ENCODE data around the gene CDCA7L. TPM values are rescaled to one million over a fixed set of nuclear protein-coding genes. Genes with fewer than 3 reads are reported as not detected.

Gene CDCA7L, protein sequence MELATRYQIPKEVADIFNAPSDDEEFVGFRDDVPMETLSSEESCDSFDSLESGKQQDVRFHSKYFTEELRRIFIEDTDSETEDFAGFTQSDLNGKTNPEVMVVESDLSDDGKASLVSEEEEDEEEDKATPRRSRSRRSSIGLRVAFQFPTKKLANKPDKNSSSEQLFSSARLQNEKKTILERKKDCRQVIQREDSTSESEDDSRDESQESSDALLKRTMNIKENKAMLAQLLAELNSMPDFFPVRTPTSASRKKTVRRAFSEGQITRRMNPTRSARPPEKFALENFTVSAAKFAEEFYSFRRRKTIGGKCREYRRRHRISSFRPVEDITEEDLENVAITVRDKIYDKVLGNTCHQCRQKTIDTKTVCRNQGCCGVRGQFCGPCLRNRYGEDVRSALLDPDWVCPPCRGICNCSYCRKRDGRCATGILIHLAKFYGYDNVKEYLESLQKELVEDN
- 54.8 and 83.4 TPM in 2 replicates for total RNA-seq (2014; rRNA removed; shearing (Covaris generic); ENCODE audit: low replicate concordance)

DNA sequence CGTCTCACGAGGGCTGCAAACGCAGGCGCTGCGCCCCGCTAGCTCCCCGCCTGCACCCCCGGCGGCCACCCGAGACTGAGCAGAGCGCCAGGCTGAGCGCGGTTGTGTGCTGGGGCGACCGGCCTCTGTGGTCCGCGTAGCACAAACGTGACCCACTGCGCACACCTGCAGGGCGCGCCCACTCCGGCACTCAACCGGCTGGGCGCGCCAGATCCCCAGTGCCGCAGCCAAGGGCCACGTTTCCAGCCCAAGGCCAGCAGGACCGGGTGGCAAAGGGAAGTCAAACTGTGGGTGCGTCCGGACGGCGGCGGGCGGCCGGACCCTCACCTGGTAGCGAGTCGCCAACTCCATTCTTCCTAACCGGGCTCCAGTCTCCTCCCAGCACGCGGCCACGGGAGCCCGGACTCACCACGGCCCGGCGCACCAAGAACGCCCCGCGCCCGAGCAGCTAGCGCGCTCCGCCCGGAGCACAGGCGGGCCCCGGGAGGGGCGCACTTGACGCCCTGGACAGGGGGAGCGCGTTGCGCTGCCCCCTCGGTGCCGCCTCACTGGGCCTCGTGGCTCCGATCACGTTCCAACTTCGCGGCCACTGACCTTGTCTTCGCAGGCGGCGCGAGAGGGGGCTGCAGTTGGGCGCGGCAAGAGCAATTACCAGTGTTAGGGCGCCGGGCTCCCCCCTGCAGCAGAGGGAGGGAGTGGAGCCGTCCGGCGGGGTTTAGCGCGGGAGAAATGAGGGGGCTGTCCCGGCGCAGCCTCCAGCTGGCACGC, at the start of gene CDCA7L:
CDCA7L (minus strand) TSS at position 446 of the 768 bp plus-strand sequence; CDS start at position 351, 95 bp downstream.
- peak; percentile 91 for DNase-seq (ENCODE audit: low read depth)
- in situ Hi-C loops (cut with HindIII; ENCODE audit: low pct_unique_long_range_greater_than_20kb, low sequenced_read_pairs), result no loop called here

DNA sequence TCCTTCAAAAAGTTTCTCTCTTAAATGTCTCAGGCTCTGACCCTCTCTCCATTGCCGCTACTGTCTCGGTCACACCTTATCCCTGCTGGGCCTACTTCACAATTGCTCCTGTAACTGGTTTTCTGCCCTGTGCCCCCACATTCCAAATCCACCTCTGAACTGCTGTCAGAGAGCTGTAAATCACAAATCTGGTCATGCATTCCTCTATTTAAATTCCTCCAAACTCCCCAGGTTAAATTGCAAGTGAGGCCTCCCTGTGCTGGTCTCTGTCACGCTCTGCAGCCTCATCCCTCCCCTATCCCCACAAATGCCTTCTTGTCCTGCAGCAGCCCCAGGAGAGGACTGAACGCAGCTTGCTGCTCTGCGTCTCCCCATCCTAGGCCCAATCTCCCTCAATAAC, 40.4 kb upstream of the CDCA7L start:
- no peak for DNase-seq (ENCODE audit: low read depth)
- in situ Hi-C loops (cut with HindIII; ENCODE audit: low pct_unique_long_range_greater_than_20kb, low sequenced_read_pairs), result no loop called here

DNA sequence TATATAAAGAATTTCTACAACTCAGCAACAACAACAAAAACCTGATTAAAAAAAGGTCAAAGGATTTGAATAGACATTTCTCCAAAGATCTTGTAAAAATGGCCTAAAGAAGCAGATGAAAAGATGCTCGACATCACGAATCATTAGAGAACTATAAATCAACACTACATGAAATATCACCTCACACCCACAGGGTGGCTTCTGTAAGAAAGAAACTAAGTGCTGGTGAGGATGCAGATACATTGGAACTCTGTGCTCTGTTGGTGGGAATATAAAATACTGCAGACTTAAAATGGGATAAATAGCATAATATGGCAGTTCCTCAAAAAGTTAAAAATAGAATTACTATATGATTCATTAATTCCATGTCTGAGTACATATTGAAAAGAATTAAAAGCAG, 38.3 kb upstream of the CDCA7L start:
- no peak for DNase-seq (ENCODE audit: low read depth)
- in situ Hi-C loops (cut with HindIII; ENCODE audit: low pct_unique_long_range_greater_than_20kb, low sequenced_read_pairs), result no loop called here

DNA sequence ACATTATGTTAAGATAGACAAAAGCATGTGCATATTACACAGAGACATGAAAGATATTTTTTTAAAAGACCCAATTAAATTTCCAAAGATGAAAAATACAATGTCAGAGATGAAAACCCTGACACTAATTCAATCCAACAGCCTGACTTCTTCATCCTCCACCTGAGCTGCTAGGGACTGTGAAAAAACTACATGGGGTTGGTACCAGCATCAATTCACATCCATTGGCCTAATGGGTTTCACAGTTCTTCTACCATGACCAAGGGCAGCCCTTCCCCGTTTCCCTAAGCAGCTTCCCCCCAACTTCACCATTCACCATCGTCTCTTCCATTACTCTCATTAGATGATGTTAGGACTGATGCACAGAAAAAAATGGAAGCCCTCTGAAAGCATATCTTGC, 37.4 kb upstream of the CDCA7L start:
- in situ Hi-C loops (cut with HindIII; ENCODE audit: low pct_unique_long_range_greater_than_20kb, low sequenced_read_pairs), result no loop called here
- DNase-seq (ENCODE audit: low read depth), result no peak

DNA sequence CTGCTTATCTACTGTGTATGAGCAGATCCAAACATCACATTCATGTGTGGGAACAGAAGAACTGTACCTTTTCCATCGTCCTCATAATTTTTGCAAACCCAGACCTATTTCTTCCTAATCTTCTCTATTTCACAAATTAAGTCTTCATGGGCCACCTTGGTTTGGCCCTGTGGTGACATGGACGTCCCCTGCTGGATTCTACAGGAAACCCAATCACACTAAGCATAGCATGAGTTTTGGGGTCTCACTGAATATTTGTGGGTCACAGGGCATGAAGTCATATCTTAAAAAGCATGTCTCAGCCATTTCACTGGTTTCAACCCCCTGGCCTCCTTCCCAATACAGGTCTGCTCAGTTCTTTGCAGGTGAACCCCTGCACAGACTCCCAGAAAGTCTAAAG, 35.8 kb upstream of the CDCA7L start:
- in situ Hi-C loops (cut with HindIII; ENCODE audit: low pct_unique_long_range_greater_than_20kb, low sequenced_read_pairs), result no loop called here
- no peak for DNase-seq (ENCODE audit: low read depth)

DNA sequence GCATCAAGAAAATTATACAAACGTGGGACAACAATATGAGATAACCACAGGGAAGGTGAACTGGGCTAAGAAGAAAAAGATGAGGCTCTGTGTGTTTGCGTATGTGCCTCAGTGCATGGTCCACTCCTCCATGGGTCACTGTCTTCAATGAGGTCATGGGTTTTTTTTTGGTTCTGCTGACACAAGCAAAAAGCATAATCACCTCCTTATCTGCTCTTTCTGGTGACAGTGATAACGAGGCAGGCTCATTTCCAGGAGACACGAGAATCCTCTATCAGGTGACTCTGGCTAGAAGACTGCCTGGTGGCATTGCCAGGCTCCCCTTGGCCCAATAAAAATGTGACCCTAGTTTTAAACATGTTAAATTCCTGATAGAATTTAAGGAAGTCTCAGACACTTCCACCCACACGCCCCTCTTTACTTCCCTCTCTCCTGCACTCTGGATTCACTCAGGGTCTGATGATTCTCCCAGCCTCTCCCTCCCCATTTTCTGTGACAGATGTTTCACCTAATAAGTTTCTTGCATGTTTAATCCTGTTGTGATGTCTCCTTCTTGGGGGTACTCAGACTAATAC, 35.3 kb upstream of the CDCA7L start:
- in situ Hi-C loops (cut with HindIII; ENCODE audit: low pct_unique_long_range_greater_than_20kb, low sequenced_read_pairs), result no loop called here

DNA sequence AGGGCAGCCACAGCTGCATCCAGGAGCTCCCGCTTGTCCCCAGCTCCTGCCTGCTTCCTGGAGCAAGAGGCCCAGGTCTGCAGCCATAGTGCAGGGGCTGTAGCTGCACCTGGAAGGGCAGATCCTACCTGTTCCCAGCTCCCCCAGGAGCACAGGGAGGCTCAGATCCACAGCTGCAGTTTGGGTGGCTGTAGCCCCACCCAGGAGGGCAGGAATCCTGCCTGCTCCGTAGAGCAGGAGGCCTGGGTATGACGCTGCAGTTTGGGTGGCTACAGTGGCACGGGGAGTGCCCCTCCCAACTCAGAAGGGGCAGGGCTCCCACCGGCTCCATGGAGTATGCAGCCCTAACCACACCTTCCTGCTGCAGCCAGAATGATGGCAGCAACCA, 26.7 kb upstream of the CDCA7L start:
- DNase-seq (ENCODE audit: low read depth), result no peak
- in situ Hi-C loops (cut with HindIII; ENCODE audit: low pct_unique_long_range_greater_than_20kb, low sequenced_read_pairs), result no loop called here

More for the DNA sequence above, 35.3 kb upstream of the CDCA7L start:
- DNase-seq (ENCODE audit: low read depth), result no peak

DNA sequence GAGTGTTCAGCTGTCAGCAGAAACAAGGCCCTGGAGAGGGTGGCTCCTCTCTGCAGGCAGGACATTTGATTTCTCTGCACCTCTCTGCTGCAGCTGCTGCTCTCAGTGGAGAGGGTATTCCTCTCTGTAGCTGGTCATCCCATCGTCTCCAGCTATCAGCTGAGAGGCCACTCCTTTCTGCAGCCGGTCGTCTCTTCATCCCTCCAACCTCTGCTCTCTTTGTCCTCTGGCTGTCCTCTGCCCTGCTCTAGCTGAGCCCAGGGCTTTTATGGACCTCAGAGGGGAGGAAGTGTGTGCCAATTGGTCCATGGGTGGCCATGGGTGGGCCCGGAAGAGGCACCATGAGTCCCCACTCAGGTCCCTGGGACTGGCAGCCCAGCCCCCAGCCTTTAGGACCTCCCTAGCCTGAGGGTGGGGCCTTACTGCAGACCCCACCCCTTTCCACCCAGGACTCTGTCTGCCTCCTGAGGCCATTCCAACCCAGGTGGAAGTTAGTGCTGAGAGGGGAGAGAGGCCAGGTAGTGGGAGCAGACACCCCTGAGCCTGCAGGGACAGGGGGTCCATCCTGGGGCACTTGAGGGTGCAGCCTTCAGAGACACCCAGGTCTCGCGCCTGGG, 26.2 kb upstream of the CDCA7L start:
- in situ Hi-C loops (cut with HindIII; ENCODE audit: low pct_unique_long_range_greater_than_20kb, low sequenced_read_pairs), result no loop called here
- no peak for DNase-seq (ENCODE audit: low read depth)

DNA sequence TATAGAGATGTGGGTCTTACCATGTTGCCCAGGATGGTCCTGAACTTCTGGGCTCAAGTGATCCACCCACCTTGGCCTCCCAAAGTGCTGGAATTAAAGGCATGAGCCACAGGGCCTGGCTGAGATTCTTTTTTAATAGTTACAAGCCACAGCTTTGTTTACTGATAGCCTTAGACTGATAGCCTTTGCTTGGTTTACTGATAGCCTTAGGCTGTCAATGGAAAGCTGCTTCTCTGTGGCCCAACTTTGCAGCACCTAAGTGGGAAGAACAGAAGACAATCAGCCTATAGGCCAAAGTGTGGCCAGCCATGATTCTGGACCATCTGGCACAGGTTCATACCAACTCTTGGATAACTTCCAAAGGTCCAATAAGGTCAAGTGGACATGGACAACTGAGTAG, 24.1 kb upstream of the CDCA7L start:
- in situ Hi-C loops (cut with HindIII; ENCODE audit: low pct_unique_long_range_greater_than_20kb, low sequenced_read_pairs), result no loop called here
- DNase-seq (ENCODE audit: low read depth), result no peak

DNA sequence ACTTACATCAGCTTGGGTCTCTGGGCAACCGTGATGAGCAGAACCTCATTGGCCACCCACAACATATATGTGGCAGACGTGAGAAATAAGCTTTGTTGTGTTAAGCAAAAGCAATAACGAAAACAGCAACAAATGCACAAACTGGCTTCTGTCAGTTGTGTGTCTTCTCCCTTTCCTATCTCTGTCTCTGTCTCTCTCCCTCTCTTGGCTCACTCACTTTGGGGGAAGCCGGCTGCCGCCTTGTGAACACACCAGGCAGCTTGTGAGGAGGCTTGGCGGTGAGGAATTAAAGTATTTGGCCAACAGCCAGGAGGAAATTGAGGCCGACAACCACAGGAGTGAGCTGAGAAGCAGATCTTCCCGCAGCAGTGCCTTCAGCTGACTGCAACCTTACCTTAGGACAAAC, 21.9 kb upstream of the CDCA7L start:
- in situ Hi-C loops (cut with HindIII; ENCODE audit: low pct_unique_long_range_greater_than_20kb, low sequenced_read_pairs), result no loop called here
- DNase-seq (ENCODE audit: low read depth), result no peak

DNA sequence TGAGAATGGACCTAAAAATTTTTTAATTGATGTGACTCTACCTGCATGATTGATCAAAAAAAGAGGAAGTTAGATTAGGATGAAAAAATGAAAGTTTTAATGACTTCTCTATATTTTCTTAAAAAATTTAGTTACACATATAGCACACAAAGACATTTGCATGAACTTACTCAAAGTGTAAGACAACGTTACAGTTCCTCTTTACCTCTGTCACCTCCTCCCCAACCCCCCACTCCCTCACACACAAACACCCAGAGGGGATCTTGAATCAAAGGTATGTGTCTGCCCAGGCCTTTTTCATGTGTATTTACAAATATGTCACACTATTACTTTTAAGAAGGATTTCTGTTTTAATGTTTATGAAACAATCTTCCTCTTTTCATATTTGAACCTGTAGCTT, 20.6 kb upstream of the CDCA7L start:
- DNase-seq (ENCODE audit: low read depth), result no peak
- in situ Hi-C loops (cut with HindIII; ENCODE audit: low pct_unique_long_range_greater_than_20kb, low sequenced_read_pairs), result no loop called here

DNA sequence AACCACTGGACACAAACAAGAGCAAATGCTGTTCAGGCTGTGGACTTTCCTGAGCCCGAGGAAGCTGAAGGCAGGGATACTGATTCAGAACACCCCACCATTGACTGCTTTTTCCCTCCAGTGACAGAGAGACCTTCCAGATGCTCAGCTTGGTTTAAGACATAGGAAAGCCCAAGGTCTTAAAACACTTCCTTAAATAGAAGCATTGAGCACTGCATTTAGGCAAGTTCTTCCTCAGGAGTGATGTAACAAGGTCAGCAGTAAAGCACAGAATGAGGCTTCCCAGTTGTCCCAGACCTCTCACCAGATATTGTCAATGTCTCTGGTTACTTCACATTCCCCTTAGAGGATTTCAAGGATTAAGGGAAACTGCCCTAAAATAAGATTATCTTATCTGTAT, 19.6 kb upstream of the CDCA7L start:
- in situ Hi-C loops (cut with HindIII; ENCODE audit: low pct_unique_long_range_greater_than_20kb, low sequenced_read_pairs), result no loop called here
- no peak for DNase-seq (ENCODE audit: low read depth)

DNA sequence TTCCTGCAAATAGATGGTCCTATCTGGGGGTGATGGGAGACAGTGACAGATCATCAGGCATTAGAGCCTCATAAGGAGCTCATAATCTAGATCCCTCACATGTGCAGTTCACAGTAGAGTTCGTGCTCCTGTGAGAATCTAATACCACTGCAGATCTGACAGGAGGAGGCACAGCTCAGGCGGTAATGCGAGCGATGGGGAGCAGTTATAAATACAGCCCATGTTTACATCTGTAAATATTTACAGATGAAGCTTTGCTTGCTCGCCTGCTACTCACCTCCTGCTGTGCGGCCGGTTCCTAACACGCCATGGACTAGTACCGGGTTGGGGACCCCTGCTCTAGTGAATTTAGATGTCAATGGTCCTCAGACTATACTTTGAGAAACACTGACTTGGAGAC, 17.0 kb upstream of the CDCA7L start:
- DNase-seq (ENCODE audit: low read depth), result no peak
- in situ Hi-C loops (cut with HindIII; ENCODE audit: low pct_unique_long_range_greater_than_20kb, low sequenced_read_pairs), result no loop called here

DNA sequence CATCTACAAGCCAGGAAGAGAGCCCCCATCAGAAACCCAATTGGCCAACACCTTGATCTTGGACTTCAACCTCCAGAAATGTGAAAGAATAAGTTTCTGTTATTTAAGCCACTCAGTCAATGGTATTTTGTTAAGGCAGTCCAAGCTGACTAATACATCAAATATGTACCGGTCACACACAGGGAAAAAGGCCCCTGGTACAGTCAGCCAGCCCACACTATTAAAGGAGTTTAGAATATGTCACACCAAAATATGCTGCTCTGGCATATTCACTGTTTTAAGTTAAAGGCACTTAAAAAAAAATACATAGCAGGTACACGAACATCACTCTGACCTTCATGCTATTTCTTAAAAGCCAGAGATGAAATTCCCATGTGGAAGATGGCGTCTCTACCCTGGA, 15.2 kb upstream of the CDCA7L start:
- in situ Hi-C loops (cut with HindIII; ENCODE audit: low pct_unique_long_range_greater_than_20kb, low sequenced_read_pairs), result no loop called here
- peak; percentile 64 for DNase-seq (ENCODE audit: low read depth)

DNA sequence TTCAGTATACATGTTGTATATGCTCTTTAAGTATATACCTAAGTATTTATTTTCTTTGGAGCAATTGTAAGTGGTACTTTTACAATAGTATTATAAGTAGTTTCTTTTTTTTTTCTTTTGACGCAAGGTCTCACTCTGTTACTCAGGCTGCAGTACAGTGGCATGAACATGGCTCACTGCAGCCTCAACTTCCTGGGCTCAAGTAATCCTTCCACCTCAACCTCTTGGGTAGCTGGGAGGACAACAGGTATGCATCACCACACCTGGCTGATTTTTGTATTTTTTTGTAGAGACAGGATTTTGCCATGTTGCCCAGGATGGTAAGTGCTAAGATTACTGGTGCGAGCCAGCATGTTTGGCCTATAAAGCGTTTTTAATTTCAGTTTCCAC, 13.7 kb upstream of the CDCA7L start:
- no peak for DNase-seq (ENCODE audit: low read depth)
- in situ Hi-C loops (cut with HindIII; ENCODE audit: low pct_unique_long_range_greater_than_20kb, low sequenced_read_pairs), result no loop called here

DNA sequence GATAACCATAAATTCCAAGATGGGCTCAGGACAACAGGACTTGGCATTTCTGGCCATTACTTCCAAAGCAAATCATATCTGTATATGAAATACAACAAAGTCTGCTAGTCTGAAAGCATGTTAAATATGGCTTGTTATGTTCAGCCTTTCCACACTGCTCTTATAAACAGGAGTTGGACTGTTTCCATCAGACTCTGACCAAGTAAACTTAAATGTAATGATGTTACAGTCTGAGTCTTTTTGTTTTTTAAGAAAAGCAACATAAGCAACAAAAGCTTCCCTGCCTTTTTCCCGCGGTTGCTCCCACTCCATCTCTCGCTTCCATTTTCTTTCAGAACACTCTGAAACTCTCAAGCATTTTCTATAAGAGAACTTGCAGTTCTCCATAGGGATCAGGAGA, 8.1 kb upstream of the CDCA7L start:
- in situ Hi-C loops (cut with HindIII; ENCODE audit: low pct_unique_long_range_greater_than_20kb, low sequenced_read_pairs), result no loop called here
- DNase-seq (ENCODE audit: low read depth), result no peak

DNA sequence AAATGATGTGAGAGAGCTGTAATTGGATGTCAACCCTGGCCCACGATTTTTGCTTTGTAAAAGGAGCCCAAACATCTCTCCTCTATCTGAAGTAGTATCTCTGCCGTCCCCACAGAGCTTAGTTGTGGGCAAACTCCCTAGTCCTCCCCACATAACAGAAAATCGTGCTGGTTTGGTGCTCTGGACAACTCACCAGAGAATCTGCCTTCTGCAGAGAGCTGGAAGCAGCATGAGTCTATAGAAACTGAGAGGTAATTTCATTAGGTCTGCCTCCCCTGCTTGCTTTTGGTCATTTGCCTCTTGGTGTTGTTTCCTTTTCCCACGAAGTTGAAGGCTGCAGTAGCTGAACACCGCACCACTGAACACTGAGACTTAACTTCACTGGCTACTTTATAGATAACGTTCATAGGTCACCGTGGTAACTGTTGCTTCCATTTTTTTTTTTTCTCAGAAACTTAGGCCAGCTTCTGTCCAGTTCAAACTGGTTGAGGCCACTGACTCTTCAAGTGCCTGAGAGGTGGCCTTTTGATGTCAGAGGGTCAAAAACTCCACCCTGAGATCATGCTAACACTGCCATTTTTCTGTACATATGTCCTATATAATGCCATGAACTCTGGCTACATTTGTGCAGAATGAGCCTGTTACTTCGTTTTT, 3.3 kb upstream of the CDCA7L start:
- in situ Hi-C loops (cut with HindIII; ENCODE audit: low pct_unique_long_range_greater_than_20kb, low sequenced_read_pairs), result no loop called here

DNA sequence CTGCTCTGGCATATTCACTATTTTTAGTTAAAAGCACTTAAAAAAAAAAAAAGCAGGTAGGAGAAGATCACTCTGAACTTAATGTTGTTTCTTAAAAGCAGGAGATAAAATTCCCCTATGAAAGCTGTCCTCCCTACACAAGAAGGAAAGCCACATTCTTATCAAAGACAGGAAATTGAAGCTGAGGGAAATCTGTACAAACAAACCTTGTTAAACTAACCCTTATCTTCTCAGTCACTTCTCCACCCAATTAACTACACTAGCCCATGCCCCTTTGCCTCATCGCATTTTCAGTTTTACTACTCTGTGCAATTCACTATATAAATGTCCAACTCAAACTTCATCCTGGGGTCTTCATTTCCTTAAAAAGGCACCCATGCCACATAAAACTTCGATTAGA, 2.7 kb upstream of the CDCA7L start:
- DNase-seq (ENCODE audit: low read depth), result no peak
- in situ Hi-C loops (cut with HindIII; ENCODE audit: low pct_unique_long_range_greater_than_20kb, low sequenced_read_pairs), result no loop called here

More for the DNA sequence above, 3.3 kb upstream of the CDCA7L start:
- no peak for DNase-seq (ENCODE audit: low read depth)

Measured in Caki2 (cell line).